OCI-LY7 (cell line): ENCODE results near the gene SPECC1L.
"Not testable (repeated sequence)": the region's sequence is repeated elsewhere in the genome, so short reads cannot be mapped to it uniquely, and the experiment has no call there.

ENCODE experiments used
- EZH2phosphoT487 ChIP-seq: fragments of 200-600 bp; sonication (generic); IDR thresholded peaks from 2 replicates; pipeline ENCODE4 v1.6.1; 2018; ENCODE audit warnings: low read depth, borderline replicate concordance, mild to moderate bottlenecking, mixed run types, antibody characterized with exemption, low read length, moderate library complexity, mixed read lengths
- TF ChIP-seq, protein P1 (sequence below): fragments of 200-600 bp; sonication (generic); conservative IDR thresholded peaks from 2 replicates; pipeline ENCODE4 v1.5.1; 2014; ENCODE audit warnings: mild to moderate bottlenecking, antibody characterized with exemption, low read length, moderate library complexity, mixed read lengths

DNA sequence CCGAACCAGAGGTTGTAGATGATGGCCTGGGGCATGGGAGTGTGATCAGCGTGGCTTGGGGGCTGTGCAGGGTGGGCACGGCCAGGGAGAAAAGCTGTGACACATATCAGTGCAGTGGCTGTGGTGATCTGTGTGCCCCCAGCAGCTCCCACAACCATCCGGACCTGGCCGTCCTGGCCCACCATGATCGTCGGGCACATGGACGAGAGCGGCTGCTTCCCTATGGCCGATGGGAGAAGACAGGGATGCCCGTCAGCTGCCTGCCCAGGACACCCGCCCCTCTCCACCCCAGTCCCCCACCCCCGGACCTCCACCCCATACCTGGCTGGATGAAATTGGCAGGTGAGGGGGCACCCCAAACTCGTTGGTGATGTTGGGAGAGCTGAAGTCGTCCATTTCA is 22.0 kb upstream of the SPECC1L start:
- TF ChIP-seq, protein P1, sequence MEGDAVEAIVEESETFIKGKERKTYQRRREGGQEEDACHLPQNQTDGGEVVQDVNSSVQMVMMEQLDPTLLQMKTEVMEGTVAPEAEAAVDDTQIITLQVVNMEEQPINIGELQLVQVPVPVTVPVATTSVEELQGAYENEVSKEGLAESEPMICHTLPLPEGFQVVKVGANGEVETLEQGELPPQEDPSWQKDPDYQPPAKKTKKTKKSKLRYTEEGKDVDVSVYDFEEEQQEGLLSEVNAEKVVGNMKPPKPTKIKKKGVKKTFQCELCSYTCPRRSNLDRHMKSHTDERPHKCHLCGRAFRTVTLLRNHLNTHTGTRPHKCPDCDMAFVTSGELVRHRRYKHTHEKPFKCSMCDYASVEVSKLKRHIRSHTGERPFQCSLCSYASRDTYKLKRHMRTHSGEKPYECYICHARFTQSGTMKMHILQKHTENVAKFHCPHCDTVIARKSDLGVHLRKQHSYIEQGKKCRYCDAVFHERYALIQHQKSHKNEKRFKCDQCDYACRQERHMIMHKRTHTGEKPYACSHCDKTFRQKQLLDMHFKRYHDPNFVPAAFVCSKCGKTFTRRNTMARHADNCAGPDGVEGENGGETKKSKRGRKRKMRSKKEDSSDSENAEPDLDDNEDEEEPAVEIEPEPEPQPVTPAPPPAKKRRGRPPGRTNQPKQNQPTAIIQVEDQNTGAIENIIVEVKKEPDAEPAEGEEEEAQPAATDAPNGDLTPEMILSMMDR = not testable (repeated sequence)
- TF ChIP-seq EZH2phosphoT487 = not testable (repeated sequence)
